HG03045 (cell line): ENCODE data around the gene PNPLA8.
"Not testable (repeated sequence)": the region's sequence is repeated elsewhere in the genome, so short reads cannot be mapped to it uniquely, and the experiment has no call there.

Experiments
- ATAC-seq: cut with Tn5 transposase; IDR thresholded peaks from one replicate; pipeline ENCODE4 v1.9.1; 2021; ENCODE audit warnings: mild to moderate bottlenecking, moderate library complexity; ENCODE audit not compliant: unreplicated experiment

Gene PNPLA8

GRCh38 chr7:108529341-108529740, 3.4 kb upstream of the PNPLA8 start:
- no peak for ATAC-seq

GRCh38 chr7:108528183-108528712, 2.3 kb upstream of the PNPLA8 start:
- no peak for ATAC-seq

GRCh38 chr7:108526768-108527017, 758 bp upstream of the PNPLA8 start:
- no peak for ATAC-seq

GRCh38 chr7:108525327-108525984, 479 bp downstream of the PNPLA8 start:
- ATAC-seq: peak; percentile 54

- ATAC-seq: no peak
Observed at GRCh38 chr7:108522780-108523179, 3.2 kb downstream of the PNPLA8 start.

- no peak for ATAC-seq
Observed at GRCh38 chr7:108517951-108518350, 8.0 kb downstream of the PNPLA8 start.

GRCh38 chr7:108515630-108516029, 10.3 kb downstream of the PNPLA8 start:
- no peak for ATAC-seq

GRCh38 chr7:108515013-108515412, 10.9 kb downstream of the PNPLA8 start:
- ATAC-seq: no peak

GRCh38 chr7:108511939-108512338, 14.0 kb downstream of the PNPLA8 start:
- no peak for ATAC-seq

GRCh38 chr7:108504576-108504975, 21.4 kb downstream of the PNPLA8 start:
- not testable (repeated sequence) for ATAC-seq

- peak; percentile 93 for ATAC-seq
Observed at GRCh38 chr7:108503112-108504026, 22.6 kb downstream of the PNPLA8 start.

- ATAC-seq: no peak
Observed at GRCh38 chr7:108499566-108499965, 26.4 kb downstream of the PNPLA8 start.

GRCh38 chr7:108498481-108498880, 27.5 kb downstream of the PNPLA8 start:
- no peak for ATAC-seq

GRCh38 chr7:108497082-108497725, 28.7 kb downstream of the PNPLA8 start:
- ATAC-seq: no peak

- no peak for ATAC-seq
Observed at GRCh38 chr7:108492742-108493141, 33.2 kb downstream of the PNPLA8 start.

- no peak for ATAC-seq
Observed at GRCh38 chr7:108488768-108489538, 37.0 kb downstream of the PNPLA8 start.

- no peak for ATAC-seq
Observed at GRCh38 chr7:108487646-108488045, 38.3 kb downstream of the PNPLA8 start.

GRCh38 chr7:108486291-108486966, 39.5 kb downstream of the PNPLA8 start:
- ATAC-seq: no peak

- no peak for ATAC-seq
Observed at GRCh38 chr7:108484137-108484536, 41.8 kb downstream of the PNPLA8 start.

GRCh38 chr7:108480311-108480710, 45.6 kb downstream of the PNPLA8 start:
- no peak for ATAC-seq
